GM10266 (cell line): ENCODE results near the gene DIP2B.
"Not testable (repeated sequence)": the region's sequence is repeated elsewhere in the genome, so short reads cannot be mapped to it uniquely, and the experiment has no call there.

Experiments used
- DNase-seq: peaks from one replicate; pipeline ENCODE4 v3.0.0; 2012; ENCODE audit errors: extremely low spot score
- CTCF ChIP-seq: IDR thresholded peaks from 2 replicates; pipeline ENCODE4 v1.5.1; 2012; ENCODE audit warnings: mild to moderate bottlenecking, low read depth; ENCODE audit not compliant: control insufficient read depth, insufficient read depth; ENCODE audit errors: missing control alignments

DIP2B gene

GRCh38 chr12:50554651-50555050 lies 49.9 kb downstream of the DIP2B start:
- DNase-seq = no peak
- no peak for TF ChIP-seq CTCF

- DNase-seq = no peak
- no peak for TF ChIP-seq CTCF
Measured at GRCh38 chr12:50555471-50555885, 50.7 kb downstream of the DIP2B start.

GRCh38 chr12:50556273-50556672 lies 51.5 kb downstream of the DIP2B start:
- TF ChIP-seq CTCF = no peak

GRCh38 chr12:50556796-50557195 lies 52.0 kb downstream of the DIP2B start:
- not testable (repeated sequence) for DNase-seq

More at GRCh38 chr12:50556273-50556672, 51.5 kb downstream of the DIP2B start:
- no peak for DNase-seq

- no peak for DNase-seq
- no peak for TF ChIP-seq CTCF
Measured at GRCh38 chr12:50557421-50557820, 52.6 kb downstream of the DIP2B start.

- DNase-seq = no peak
- TF ChIP-seq CTCF = no peak
Measured at GRCh38 chr12:50558970-50559369, 54.2 kb downstream of the DIP2B start.

GRCh38 chr12:50562520-50563433 lies 58.0 kb downstream of the DIP2B start:
- TF ChIP-seq CTCF = no peak
- no peak for DNase-seq
